ENCODE measurements around the gene VSIG4.

- no peak for TF ChIP-seq CTCF (IDR thresholded peaks at IDR 0.05)
- no peak for TF ChIP-seq EZH2 (IDR thresholded peaks at IDR 0.05)
- no peak for TF ChIP-seq EZH2phosphoT487 (IDR thresholded peaks at IDR 0.05)
Observed at GRCh38 chrX:66050140-66050569, 10.3 kb upstream of the VSIG4 start.
